GM19468 (cell line): Measurements from ENCODE around the gene OR6J1.
"Not testable (repeated sequence)": the region's sequence is repeated elsewhere in the genome, so short reads cannot be mapped to it uniquely, and the experiment has no call there.

Experiments
- ATAC-seq: cut with Tn5 transposase; IDR thresholded peaks from one replicate; pipeline ENCODE4 v1.9.1; 2021; ENCODE audit warnings: mild to moderate bottlenecking, moderate library complexity, moderate number of reproducible peaks; ENCODE audit not compliant: unreplicated experiment; ENCODE audit errors: extremely low read depth

The OR6J1 gene

GRCh38 chr14:22587677-22588422, 56.3 kb downstream of the OR6J1 start:
- not testable (repeated sequence) for ATAC-seq

- ATAC-seq, result no peak
Observed at GRCh38 chr14:22587247-22587646, 56.9 kb downstream of the OR6J1 start.

- no peak for ATAC-seq
Observed at GRCh38 chr14:22583994-22584393, 60.2 kb downstream of the OR6J1 start.
